Superior temporal gyrus (tissue), 1 donor: ENCODE results near the gene ADCY7.

Source experiments
- DNase-seq: peaks from one replicate; pipeline ENCODE4 v3.0.0-alpha.2; 2016; ENCODE audit errors: extremely low spot score

Gene ADCY7

DNA sequence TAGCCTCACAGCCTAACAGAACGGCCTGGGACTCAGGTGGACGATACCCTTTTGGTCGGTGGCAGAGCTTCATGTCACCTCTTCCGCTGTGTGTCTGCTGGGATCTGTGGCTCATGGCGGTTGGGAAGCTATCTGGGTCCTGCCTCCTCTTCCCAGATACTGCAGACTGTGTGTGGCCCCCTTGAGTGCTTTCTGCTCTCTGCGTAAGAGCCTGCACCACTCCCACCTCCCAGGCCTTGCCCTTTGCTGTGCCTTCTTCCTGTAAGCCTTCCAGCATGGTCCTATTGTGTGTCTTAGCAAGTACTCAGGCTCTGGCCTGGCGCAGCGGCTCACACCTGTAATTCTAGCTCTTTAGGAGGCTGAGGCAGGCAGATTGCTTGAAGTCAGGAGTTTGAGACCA is 17.5 kb upstream of the ADCY7 start:
- no peak for DNase-seq

DNA sequence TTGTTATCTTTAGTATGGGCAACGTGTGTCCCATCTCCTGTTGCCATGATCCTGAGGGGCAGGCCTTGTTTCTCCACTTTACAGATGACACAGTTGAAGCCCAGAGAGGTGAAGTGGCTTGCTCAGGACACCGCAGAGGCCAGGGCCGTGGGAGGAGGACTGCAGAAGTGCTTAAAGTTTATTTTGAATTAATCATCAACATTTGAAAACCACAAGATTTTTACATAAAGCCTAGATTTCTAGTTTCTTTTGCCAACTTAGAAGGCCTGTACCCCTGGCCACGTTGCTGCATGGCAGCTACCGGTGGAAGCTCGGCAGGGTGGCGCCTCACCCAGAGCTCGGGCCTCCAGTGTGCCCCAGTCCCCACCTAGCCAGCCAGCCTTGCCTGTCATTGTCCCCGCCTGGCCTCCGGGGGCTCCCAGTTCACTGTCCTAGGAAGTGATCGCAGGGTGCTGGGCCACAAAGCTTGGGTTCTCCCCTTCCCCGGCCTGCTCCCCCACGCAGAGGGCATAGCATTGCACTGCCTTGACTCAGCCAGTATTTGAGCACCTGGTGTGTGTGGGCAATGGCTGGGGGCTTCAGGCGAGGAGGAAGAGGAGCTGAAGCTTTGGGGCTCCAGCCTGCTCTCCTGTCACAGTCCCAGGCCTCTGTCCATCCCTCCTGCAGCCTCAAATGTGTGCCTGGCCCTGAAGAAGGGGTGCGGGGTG is 14.8 kb upstream of the ADCY7 start:
- no peak for DNase-seq

DNA sequence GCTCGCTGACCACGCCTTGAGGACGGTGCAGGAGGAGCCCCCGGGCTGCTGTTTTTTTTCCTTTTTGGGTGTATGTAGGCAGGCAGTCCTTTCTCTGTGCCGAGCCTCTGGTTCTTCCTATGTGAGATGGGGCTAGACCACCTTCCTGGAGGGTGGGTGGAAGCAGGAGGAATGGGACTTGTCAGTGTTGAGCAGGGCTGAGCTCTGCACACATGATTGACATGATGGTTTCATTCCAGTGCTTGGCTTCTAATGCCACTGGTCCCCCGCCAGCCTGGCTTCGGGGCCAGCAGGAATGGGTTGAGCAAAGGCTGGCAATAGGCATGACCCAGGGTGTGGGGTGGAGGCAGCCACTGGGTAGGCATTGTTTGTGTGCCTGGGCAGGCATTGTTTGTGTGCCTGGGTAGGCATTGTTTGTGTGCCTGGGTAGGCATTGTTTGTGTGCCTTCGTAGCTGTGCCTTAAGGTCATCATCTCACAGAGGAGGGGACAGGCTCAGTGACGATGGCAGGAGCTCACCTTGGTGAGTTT is 14.2 kb upstream of the ADCY7 start:
- DNase-seq, result no peak

DNA sequence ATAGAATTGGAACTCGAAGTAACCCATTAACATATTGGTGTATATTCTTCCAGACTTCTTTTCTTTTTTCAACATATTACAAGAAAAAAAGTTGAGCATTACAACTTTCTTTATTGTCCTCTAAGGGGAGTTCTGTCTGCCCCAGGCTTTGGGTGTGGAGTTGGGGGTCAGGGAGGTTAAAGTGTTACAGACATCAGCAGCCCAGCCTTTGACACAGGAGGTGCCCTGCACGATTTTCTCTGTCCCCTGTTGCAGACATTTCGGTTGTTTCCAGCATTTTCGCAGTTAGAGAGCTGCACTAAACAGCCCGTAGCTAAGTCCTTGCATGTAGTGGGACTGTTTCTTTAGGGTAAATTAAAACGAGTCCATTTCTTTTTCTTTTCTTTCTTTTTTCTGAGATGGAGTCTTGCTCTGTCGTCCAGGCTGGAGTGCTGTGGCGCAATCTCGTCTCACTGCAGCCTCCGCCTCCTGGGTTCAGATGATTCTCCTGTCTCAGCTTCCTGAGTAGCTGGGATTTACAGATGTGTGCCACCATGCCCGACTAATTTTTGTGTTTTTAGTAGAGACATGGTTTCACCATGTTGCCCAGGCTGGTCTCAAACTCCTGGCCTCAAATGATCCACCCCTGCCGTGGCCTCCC is 13.4 kb upstream of the ADCY7 start:
- no peak for DNase-seq

DNA sequence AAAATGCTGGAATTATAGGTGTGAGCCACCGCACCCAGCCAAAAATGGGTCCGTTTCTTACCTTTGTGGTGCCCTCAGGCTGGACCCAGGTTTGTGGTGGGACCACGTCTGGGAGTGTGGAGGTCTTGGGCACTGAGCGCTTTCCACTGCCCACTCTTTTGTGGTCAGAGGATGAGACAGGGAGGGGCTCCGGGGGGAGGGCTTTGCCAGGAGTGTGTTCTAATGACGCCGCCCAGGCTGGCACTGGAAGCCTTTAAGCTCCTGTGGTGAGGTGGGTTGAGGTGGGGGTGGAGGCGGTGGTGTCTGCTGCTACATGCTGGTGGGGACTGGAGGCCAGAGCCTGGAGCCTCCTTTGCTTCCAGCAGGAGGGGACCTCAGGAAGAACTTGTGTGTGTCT is 12.8 kb upstream of the ADCY7 start:
- DNase-seq, result no peak

DNA sequence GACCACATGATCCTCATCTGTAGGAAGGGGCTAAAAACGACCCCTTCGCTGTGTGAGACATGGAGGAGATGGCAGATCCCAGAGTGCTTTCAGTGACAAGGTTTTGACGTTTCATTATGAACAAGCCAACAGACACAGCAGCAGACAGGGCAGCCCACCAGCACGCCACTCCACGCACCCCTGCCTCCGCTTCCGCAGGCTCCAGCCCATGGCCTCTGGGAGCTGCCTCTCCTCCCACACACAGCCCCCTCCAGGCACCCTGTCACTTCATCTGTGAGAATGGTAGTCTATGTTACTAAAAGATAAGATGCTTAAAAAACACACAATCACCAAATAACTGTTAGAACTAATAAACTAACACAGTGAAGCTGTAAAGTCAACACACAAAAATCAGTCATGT is 12.3 kb upstream of the ADCY7 start:
- DNase-seq, result no peak

DNA sequence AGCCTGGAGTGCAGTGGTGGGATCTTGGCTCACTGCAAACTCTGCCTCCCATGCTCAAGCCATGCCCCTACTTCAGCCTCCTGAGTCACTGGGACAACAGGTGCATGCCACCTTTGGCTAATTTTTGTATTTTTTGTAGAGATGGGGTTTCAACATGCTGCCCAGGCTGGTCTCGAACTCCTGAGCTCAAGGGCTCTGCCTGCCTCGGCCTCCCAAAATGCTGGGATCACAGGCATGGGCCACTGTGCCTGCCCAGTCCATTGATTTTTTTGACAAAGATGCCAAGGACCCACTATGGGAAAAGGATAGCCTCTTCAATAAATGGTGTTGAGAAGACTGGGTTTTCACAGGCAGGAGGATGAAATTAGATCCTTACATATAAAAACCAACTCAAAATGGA is 10.8 kb upstream of the ADCY7 start:
- DNase-seq, result no peak

DNA sequence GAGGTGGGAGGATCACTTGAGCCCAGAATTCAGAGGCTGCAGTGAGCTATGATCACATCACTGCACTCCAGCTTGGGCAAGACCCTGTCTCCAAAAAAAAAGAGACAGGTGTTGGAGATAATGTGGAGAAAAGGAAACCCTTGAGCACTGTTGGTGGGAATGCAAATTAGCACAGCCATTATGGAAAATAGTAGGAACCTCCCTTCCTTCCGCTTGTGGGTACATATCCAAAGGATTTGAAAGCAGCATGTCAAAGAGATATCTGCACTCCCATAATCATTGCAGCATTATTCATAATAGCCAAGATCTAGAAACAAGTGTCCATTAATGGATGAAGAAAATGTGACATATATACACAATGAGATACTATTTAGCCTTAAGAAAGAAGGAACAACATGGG is 9.7 kb upstream of the ADCY7 start:
- no peak for DNase-seq

DNA sequence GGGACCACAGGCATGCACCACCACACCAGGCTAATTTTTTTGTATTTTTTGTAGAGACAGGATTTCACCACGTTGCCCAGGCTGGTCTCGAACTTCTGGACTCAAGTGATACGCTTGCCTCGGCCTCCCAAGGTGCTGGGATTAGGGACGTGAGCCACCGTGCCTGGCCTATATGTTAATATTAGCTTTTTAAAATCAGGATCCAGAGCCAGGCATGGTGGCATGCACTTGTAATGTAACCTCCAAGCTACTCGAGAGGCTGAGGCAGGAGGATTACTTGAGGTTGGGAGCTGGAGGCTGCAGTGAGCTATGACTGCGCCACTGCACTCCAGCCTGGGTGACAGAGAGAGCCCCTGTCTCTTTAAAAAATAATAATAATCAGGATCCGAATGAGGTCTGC is 8.5 kb upstream of the ADCY7 start:
- DNase-seq, result no peak

DNA sequence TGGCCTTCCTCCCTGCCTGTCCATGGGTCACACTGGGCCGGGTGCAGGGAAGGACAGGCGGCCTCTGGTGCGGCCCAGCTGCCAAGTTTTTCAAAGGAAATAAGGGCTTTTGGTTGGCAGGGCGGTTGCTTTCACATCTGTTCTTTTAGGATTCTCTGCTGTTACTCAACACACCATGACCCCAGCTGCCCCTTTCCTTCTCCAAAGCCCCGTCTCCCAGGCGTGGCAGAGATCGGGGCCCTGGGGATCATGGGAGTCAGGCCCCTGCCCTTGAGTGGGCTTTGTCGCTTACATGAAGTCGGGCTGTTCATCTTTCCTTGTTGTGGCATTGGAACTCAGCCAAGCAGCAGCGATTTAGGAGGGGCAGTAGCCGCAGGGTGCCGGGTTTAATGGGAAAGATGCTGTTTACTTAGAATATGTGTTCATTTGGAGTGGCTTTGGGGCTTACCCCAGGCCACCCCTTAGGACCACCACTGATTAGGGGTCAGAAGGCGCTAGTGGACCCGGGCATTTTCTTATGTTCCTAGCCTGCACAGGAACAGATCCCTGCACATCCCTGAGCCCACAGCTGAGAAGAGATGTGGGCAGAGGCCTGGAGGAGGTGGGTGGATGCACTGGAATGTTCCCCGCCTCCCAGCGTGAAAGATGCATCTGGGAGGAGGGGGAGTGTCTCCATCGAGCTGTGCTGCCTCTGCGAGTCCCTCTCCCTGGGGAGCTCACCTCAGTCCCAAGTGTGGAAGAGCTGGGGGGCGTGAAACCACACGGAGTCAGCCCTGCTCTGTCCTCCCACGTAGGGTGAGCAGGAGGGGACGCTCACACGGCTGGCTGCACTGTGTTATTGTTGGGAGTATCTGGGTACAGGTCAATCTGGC is 6.8 kb upstream of the ADCY7 start:
- DNase-seq, result no peak

DNA sequence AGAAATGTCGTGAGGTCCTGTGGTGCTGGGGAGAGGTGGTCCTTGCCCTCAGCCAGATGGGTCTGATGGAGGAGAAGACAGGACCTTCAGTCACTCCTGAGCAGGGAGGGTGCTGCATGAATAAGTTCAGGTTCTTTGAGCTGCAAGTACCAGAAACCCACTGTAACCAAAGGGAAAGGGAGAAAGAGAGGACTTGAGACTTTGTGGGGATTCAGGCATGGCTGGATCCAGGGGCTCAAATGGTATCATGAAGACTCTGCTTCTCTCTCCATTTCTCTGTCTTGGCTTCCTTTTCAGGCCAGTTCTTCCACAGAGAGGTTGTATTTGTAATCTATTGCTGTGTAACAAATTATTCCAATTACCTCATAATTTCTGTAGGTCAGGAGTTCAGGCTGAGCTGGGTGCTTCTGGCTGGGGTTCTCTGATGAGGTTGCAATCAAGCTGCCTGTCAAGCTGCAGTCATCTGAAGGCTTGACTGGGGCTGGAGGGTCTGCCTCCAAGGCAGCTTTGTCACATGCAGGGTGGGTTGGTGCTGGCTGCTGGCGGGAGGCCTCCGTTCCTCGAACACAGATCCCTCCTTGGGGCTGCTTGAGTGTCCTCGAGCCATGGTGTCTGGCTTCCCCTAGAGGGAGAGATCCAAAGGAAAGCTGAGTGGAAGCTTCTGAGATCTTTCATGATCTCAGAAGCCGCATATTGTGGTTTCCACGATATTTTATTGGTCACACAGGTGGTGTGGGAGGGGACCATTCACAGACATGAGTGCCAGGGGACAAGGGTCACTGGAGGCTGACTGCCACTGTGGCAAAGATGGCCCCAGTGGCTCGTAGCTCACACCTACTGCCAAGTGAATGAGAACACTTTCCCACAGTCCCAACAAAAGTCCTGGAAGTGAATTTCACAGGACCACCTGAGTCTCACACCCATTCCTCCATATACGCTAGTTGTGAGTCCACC is 5.9 kb upstream of the ADCY7 start:
- DNase-seq, result no peak

DNA sequence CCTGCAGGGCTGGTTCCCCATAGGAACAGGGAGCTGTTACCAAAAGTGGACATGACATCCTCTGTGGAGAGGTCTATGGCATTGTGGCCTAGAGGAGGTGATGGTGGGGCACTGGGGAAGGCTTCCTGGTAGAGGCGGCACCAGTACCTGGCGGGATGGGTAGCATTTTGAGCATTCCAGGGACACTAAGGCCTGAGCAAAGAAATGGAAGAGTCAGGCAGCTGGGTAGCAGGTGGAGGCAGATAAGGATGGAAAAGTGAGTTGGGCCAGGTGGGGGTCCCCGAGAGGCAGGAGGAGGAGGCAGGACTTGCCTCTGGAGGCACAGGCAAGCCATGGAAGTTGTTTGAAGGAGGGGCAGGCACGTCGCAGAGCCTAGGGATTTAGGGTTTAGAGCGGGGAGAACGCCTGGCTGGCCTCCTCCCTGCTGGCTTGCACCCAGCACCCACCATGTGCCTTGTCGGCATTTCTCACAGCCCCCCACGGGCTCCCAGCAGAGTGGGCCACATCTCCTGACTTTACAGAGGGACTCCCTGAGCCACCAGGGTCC is 5.1 kb upstream of the ADCY7 start:
- DNase-seq, result no peak

DNA sequence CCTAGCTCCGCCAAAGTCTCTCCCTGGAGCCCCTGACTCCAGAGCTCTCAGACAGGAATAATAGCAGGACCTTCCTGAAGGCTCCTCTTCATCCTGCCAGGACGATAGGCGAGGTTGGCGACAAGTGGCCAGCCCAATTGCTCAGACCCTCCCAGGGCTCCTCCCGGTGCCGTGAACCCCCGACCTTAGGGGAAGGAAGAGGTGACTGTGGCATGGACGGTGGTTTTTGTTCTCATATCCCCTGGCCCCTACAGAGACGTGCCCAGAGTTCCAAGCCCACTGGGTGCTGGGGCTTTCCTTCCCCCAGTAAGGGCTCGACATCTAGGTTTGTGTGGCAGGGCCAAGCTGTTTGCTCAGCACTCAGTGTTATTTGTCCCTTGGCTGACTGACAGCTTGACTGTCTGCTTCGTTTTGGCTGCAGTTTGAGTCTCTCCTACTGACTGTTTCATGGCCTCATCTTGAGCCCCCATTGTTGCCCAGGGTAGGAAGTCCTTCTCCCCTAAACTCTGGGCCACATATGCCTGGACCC is 4.6 kb upstream of the ADCY7 start:
- no peak for DNase-seq

DNA sequence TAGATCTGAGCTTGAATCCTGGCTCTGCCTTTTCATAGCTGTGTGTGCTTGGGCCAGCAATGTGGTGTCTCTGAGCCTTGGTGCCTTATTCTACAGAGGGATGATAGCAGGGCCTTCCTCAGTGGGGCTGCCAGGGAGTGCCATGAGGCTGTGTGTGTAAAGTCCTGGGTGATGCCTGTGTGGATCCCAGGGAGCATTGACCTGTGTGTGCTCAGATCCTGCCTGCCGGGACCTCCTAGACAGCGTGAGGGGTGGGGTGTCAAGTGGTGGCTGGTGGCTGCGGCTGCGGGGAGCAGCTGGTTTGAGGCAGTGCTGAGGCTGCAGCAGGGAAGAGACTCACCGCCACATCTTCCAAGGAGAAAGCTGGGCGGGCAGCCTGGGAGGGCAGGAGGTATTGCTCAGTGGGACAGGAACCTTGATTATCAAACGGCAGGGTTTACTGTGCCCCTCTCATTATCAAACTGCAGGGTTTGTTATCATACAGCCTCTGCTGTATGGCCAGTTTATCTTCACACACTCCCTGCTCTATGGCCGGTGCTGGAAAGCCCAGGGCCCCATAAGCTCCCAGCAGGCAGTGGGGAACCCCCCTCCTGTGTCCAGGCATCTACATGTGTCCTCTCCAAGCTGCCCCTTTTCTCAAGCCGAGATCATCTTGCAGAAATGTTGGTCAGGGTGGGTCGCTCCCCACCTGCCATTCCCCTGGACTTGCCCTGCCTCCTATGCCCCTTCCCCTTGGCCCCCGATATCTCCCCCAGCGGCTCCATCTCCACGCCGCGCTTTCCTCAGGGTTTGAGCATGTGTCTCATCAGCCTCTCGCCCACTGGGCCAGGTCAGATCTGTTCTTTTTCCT is 3.1 kb upstream of the ADCY7 start:
- no peak for DNase-seq

DNA sequence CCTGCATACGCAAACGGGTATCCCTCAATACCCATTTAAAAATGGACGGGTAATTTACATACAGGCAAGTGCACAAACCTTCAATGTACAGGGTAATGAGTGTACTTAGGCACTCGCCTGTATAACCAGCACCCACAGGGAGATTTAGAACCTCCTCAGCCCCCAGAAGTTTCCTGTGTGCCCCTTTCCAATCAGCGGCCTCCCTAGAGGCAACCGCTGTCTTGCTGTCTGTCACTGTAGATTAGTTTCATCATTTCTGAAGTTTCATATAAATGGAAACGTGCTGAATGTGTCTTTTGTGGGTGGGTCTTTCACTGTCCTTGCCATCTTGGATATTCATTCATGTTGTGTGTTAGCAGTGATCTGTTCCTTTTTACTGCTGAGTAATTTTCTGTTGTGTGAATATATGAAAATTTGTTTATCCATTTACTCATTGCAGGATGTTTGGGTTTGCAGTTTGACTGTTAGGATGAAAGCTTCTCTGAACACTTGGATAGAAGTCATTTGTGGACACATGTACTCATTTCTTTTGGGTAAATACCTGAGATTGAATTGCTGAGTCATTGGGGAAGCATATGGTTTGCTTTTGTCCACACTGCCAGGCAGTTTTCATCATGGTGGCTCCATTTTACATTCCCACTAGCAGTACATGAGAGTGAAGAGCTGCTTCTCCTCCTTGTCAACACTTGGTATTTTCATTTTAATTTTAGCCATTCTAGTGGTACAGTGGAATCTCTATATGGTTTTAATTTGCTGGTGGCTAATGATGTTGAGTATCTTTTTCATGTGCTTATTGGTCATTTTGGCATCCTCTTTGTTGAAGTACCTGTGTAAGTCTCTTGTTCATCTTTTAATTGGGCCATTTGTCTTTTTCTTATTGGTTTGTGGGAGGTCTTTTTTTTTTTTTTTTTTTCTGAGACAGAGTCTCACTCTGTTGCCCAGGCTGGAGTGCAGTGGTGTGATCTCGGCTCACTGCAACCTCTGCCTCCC is 2.1 kb upstream of the ADCY7 start:
- DNase-seq, result no peak

DNA sequence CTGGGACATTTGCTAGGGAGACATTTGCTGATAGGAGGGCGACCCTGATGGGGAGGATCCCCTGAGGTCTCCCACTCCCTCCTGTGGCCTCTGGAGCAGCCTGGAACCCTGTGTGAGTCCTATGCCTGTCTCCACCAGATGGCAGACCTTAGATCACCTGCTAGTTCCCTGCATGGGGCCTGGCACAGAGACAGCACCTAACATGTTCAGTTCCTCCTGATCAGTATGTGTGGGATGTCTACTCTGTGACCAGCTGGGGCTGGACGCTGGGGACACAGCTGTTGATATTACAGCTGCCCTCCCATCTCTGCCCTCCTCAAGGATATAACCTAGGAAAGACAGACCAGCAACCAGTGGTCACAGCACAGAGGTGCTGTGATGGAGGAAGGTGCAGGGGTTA is 1.1 kb upstream of the ADCY7 start:
- no peak for DNase-seq

DNA sequence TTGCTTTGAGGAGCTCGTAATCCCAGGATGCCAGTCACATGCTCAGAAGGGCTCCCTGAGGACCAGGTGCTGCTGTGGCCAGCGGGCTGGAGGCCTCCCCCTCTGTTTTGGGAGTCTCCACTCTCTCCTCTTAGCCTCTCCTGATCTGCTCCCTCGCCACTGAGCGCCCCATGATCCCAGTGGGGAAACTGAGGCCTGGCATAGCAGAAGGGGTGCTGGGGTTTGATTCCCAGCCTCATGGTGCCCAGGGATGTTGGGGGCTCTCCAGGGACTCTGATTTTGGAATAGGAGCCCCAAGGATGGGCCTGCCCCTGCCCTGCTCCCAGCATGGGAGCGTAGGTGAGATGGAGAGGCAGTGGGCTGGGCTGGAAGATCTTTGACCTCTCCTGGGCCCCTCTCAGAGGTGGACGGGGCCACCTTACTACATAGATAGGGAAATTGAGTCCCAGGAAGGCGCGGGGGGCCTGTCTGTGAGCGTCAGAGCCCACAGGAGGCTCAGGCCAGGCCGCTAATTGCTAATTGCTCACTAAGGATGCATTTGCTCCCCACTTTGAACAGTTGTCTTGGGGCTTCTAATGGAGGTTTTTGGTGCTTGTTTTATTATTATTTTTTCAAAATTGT is 525 bp upstream of the ADCY7 start:
- no peak for DNase-seq

DNA sequence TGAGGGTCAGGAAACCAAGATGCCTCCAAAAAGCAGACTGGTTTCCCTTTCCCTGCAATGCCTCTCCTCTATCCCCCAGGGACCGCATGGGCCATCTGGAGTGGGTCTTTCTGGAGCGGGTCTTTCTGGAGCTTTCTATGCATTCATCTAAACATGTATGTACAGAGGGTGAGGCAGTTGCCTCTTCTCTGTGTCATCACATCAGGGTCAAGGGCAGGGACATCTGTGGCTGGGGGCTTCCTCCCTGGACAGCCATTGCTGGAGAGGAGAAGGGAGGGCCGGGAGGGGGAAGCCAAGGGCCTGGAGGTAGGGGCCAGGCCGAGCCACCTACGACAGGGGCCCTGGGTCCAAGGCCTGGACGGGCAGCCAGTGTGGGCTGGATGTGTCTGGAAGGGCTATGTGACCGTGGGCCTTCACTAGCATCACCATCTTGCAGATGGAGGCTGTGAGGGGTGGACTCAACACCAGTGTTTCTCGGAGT is 840 bp downstream of the ADCY7 start:
- no peak for DNase-seq
